H1 (cell line): ENCODE results near the gene CFAP210.

Source experiments
- CBX5 ChIP-seq: fragments of 300-800, 300-1000 bp; sonication (generic); IDR thresholded peaks from 2 replicates; pipeline ENCODE4 v1.7.1; 2016; ENCODE audit warnings: antibody characterized with exemption, low read length, low read depth
- CEBPB ChIP-seq: IDR thresholded peaks from 2 replicates; pipeline ENCODE4 v1.6.1; 2012; ENCODE audit warnings: low read depth, low read length
- CTCF ChIP-seq, 3 experiments: IDR thresholded peaks; 1 replicate in 2 of 3; 2 replicates in 1 of 3; pipeline versions ENCODE4 v1.5.1 to v1.6.1; 2011; ENCODE audit warnings: low read length in 3 of 3, mild to moderate bottlenecking in 3 of 3, inconsistent platforms in 2 of 3, low read depth in 1 of 3, moderate library complexity in 1 of 3; ENCODE audit not compliant: insufficient read depth in 1 of 3; ENCODE audit errors: control extremely low read depth in 1 of 3
- EGR1 ChIP-seq: IDR thresholded peaks from 2 replicates; pipeline ENCODE4 v1.6.1; 2011; ENCODE audit warnings: low read depth, low read length, borderline replicate concordance
- EZH2 ChIP-seq: fragments of 200-600 bp; sonication (generic); IDR thresholded peaks from 2 replicates; pipeline ENCODE4 v1.7.1; 2012; ENCODE audit warnings: low read depth, mild to moderate bottlenecking, moderate library complexity, low read length, inconsistent platforms; ENCODE audit not compliant: severe bottlenecking
- GABPA ChIP-seq: IDR thresholded peaks from 2 replicates; pipeline ENCODE4 v1.6.1; 2011; ENCODE audit warnings: mild to moderate bottlenecking, low read length, moderate library complexity, borderline replicate concordance; ENCODE audit not compliant: insufficient read depth
- HDAC2 ChIP-seq, 2 experiments: fragments of 300-600 bp in 1 of 2; sonication (generic) in 1 of 2; IDR thresholded peaks; 2 replicates each; pipeline ENCODE4 v1.6.1; 2011 to 2012; ENCODE audit warnings: low read depth in 2 of 2, low read length in 2 of 2, mild to moderate bottlenecking in 2 of 2, moderate library complexity in 2 of 2, borderline replicate concordance in 1 of 2, inconsistent platforms in 1 of 2
- RAD21 ChIP-seq, 2 experiments: IDR thresholded peaks in 1 of 2; conservative IDR thresholded peaks in 1 of 2; 2 replicates each; pipeline ENCODE4 v1.6.1; 2011; ENCODE audit warnings: low read depth in 2 of 2, low read length in 2 of 2, improper control_type of control experiment in 1 of 2, inconsistent platforms in 1 of 2, mild to moderate bottlenecking in 1 of 2, moderate library complexity in 1 of 2
- SIN3A ChIP-seq, 2 experiments: IDR thresholded peaks in 1 of 2; conservative IDR thresholded peaks in 1 of 2; 2 replicates each; pipeline ENCODE4 v1.6.1; 2011 to 2012; ENCODE audit warnings: low read length in 2 of 2, improper control_type of control experiment in 1 of 2, low read depth in 1 of 2, mild to moderate bottlenecking in 1 of 2
- SP1 ChIP-seq: IDR thresholded peaks from 2 replicates; pipeline ENCODE4 v1.6.1; 2011; ENCODE audit warnings: low read depth, low read length
- TAF1 ChIP-seq: IDR thresholded peaks from 2 replicates; pipeline ENCODE4 v1.6.1; 2011; ENCODE audit warnings: mild to moderate bottlenecking, low read depth, low read length

GRCh38 chr2:169623235-169623634 is 71.0 kb downstream of the CFAP210 start:
- TF ChIP-seq CTCF (IDR thresholded peaks at IDR 0.05; ENCODE audit: control extremely low read depth in 1 of 3, insufficient read depth in 1 of 3, low read depth in 1 of 3, low read length in 3 of 3) (no peak), RAD21 (IDR thresholded peaks at IDR 0.05 in 1 of 2, conservative IDR thresholded peaks at IDR 0.05 in 1 of 2; ENCODE audit: low read depth in 2 of 2, low read length in 2 of 2) (no peak), TAF1 (no peak), EZH2 (no peak), GABPA (no peak), SP1 (no peak), HDAC2 (IDR thresholded peaks at IDR 0.05; ENCODE audit: borderline replicate concordance in 1 of 2, low read depth in 2 of 2, low read length in 2 of 2) (no peak), CEBPB (no peak), CBX5 (no peak), EGR1 (no peak), SIN3A (conservative IDR thresholded peaks at IDR 0.05 in 1 of 2, IDR thresholded peaks at IDR 0.05 in 1 of 2; ENCODE audit: low read depth in 1 of 2, low read length in 2 of 2) (no peak)
